GM19240 (cell line): ENCODE results near the gene NFATC4.

Experiments used
- DNase-seq: peaks from one replicate; pipeline ENCODE4 v3.0.0; 2011; ENCODE audit warnings: low spot score; ENCODE audit not compliant: insufficient read length

NFATC4 gene

DNA sequence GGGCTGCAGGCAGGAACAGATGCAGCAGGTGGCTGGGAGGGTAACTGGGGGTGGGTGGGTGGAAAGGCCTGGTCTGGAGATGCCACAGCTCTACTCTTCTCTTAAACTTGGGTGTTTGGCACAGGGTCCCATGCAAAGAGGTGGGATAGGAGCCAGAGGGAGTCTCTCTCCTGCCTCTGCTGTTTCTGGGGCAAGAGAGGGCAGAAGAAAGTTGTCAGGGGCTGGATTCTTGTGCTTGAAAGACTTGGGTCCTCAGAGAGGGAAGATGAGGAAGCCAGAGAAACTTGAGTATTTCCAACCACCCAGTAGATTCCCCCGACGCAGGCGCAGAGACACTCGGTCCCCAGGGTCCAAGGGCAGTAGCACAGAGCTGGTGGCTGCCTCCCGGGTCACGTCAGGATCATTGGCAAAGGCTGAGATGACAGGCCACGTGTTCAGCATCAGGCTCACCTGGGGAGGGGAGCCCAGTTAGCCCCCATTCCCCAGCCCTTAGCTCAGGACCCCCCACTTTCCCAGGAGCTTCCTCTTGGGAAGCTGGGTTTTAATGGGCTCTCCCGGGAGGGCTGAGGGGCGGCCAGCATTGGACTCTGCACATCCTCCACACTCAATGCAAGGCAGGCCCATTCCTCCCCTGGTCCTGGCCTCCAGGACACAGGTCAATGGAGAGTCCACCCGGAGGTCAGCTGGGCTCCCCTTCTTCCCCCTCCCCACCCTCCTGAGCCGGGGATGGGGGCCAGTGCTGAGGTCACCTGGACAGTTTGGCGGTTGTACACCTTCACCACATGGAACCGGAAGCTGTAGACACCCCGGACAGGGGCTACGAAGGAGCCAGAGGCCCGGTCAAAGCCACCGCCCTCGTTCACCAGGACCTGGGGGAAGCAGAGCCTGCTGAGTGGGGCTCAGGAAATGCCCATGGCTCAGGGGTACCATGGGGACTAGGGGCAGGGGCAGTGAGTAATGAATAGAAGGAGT, 59.8 kb downstream of the NFATC4 start:
- no peak for DNase-seq

DNA sequence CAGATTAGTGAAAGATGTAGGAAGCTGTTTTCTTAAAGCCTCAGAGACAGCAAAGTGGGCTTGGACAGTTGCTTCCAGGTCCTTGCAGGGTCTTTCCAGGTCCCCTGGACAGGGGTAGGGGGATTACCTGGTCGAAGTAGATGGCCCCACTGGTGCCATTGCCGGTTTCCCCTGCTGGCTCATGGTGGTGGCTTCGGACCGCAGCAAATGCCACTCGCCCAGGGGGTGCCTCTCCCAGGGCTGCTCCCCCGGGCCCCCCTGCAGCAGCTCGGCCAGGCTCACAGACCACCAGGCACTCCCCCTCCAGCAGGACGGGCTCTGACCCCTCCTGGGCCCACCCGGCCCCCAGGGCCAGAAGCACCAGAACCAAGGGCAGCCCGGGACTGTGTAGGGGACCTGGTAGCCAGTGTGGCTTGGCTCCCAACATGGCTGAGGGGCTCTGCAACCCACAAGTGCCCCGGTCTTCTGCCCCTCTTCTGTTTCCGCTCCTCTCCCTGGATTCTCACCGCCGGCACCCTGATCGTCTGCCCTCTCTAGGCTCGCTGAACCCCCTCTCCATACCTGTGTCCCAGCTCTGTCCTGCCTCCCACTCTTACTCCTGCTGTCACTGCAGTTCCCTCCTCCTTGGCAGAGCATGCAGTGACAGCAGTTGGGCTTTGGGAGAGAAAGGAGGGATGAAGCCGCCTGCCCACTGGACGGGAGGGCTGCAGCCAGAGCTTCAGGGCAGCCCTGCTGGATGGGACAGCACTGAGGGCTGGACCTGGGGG, 60.8 kb downstream of the NFATC4 start:
- DNase-seq = no peak
